NT2/D1 (cell line): ENCODE data around the gene OTOGL.

Experiments used
- SUZ12 ChIP-seq: IDR thresholded peaks from 2 replicates; pipeline ENCODE4 v1.6.1; 2011; ENCODE audit not compliant: insufficient read length, insufficient read depth; ENCODE audit errors: extremely low read depth
- ZNF274 ChIP-seq: IDR thresholded peaks from 2 replicates; pipeline ENCODE4 v1.6.1; 2011; ENCODE audit warnings: mild to moderate bottlenecking, low read depth, low read length

GRCh38 chr12:80313209-80313608, 213.9 kb downstream of the OTOGL start:
- TF ChIP-seq ZNF274: no peak
- no peak for TF ChIP-seq SUZ12
